Activated CD4-positive, alpha-beta T cell treated with anti-CD3 and anti-CD28 coated beads, Interleukin-2, amount 50 U/mL, for 48 hours (primary cell): ENCODE data around the gene IQGAP2.
"Not testable (repeated sequence)": the region's sequence is repeated elsewhere in the genome, so short reads cannot be mapped to it uniquely, and the experiment has no call there.

ENCODE experiments used
- DNase-seq, 2 experiments: peaks; one replicate each; pipeline ENCODE4 v3.0.0-alpha.2; 2020

Gene IQGAP2

GRCh38 chr5:76415855-76416254 is 12.8 kb downstream of the IQGAP2 start:
- DNase-seq, result no peak

- no peak for DNase-seq
These were observed 16.7 kb downstream of the IQGAP2 start for GRCh38 chr5:76419597-76420298.

GRCh38 chr5:76422227-76422626 is 19.1 kb downstream of the IQGAP2 start:
- DNase-seq, result no peak

GRCh38 chr5:76422742-76423141 is 19.7 kb downstream of the IQGAP2 start:
- DNase-seq, result no peak

GRCh38 chr5:76425146-76425545 is 22.1 kb downstream of the IQGAP2 start:
- DNase-seq, result no peak

- DNase-seq, result no peak
These were observed 23.1 kb downstream of the IQGAP2 start for GRCh38 chr5:76425928-76426804.

GRCh38 chr5:76427206-76428140 is 24.4 kb downstream of the IQGAP2 start:
- no peak for DNase-seq

GRCh38 chr5:76428550-76428949 is 25.5 kb downstream of the IQGAP2 start:
- DNase-seq, result not testable (repeated sequence)

- DNase-seq, result no peak
These were observed 30.2 kb downstream of the IQGAP2 start for GRCh38 chr5:76433261-76433660.

- not testable (repeated sequence) for DNase-seq
These were observed 34.4 kb downstream of the IQGAP2 start for GRCh38 chr5:76437507-76437906.

- no peak for DNase-seq
These were observed 34.9 kb downstream of the IQGAP2 start for GRCh38 chr5:76438025-76438424.

GRCh38 chr5:76439201-76439600 is 36.1 kb downstream of the IQGAP2 start:
- no peak for DNase-seq

- DNase-seq, result no peak
These were observed 36.8 kb downstream of the IQGAP2 start for GRCh38 chr5:76439929-76440328.

GRCh38 chr5:76441101-76441500 is 38.0 kb downstream of the IQGAP2 start:
- no peak for DNase-seq

GRCh38 chr5:76441890-76442673 is 39.0 kb downstream of the IQGAP2 start:
- DNase-seq, result no peak

GRCh38 chr5:76443066-76443800 is 40.1 kb downstream of the IQGAP2 start:
- DNase-seq, result no peak

- DNase-seq, result no peak
These were observed 42.0 kb downstream of the IQGAP2 start for GRCh38 chr5:76445063-76445462.

- DNase-seq, result no peak
These were observed 42.7 kb downstream of the IQGAP2 start for GRCh38 chr5:76445830-76446229.

GRCh38 chr5:76446776-76447175 is 43.7 kb downstream of the IQGAP2 start:
- no peak for DNase-seq

GRCh38 chr5:76449606-76450005 is 46.5 kb downstream of the IQGAP2 start:
- no peak for DNase-seq

- DNase-seq, result no peak
These were observed 47.0 kb downstream of the IQGAP2 start for GRCh38 chr5:76450054-76450453.
